ENCODE measurements around the gene STT3B.
A peak's percentile ranks its signal among the peaks of the same experiment; 100 is the strongest.
"Not testable (repeated sequence)": the region's sequence is repeated elsewhere in the genome, so short reads cannot be mapped to it uniquely, and the experiment has no call there.

The STT3B gene

GRCh38 chr3:31532587-31533168, at the start of gene STT3B:
Gene STT3B (plus strand): TSS chr3:31532925. CDS start chr3:31532999, 74 bp downstream.
- DNase-seq (ENCODE audit: low spot score) (peak; percentile 60), FAIRE-seq (no peak)

GRCh38 chr3:31483776-31484175, 48.9 kb upstream of the STT3B start:
- no peak for DNase-seq (ENCODE audit: low spot score)
- no peak for FAIRE-seq

- no peak for FAIRE-seq
- DNase-seq (ENCODE audit: low spot score), result no peak
Observed at GRCh38 chr3:31485196-31485595, 47.5 kb upstream of the STT3B start.

GRCh38 chr3:31486865-31487533, 45.7 kb upstream of the STT3B start:
- no peak for FAIRE-seq

GRCh38 chr3:31488475-31489017, 44.2 kb upstream of the STT3B start:
- no peak for DNase-seq (ENCODE audit: low spot score)
- no peak for FAIRE-seq

More at GRCh38 chr3:31486865-31487533, 45.7 kb upstream of the STT3B start:
- DNase-seq (ENCODE audit: low spot score), result no peak

GRCh38 chr3:31490502-31490901, 42.2 kb upstream of the STT3B start:
- no peak for DNase-seq (ENCODE audit: low spot score)
- no peak for FAIRE-seq

- FAIRE-seq, result no peak
- DNase-seq (ENCODE audit: low spot score), result no peak
Observed at GRCh38 chr3:31491660-31492059, 41.1 kb upstream of the STT3B start.

GRCh38 chr3:31493149-31493548, 39.6 kb upstream of the STT3B start:
- DNase-seq (ENCODE audit: low spot score) (no peak), FAIRE-seq (no peak)

- DNase-seq (ENCODE audit: low spot score) (no peak), FAIRE-seq (no peak)
Observed at GRCh38 chr3:31495971-31496665, 36.6 kb upstream of the STT3B start.

- FAIRE-seq (no peak), DNase-seq (ENCODE audit: low spot score) (no peak)
Observed at GRCh38 chr3:31498791-31499190, 33.9 kb upstream of the STT3B start.

GRCh38 chr3:31499281-31499680, 33.4 kb upstream of the STT3B start:
- FAIRE-seq (no peak), DNase-seq (ENCODE audit: low spot score) (no peak)

GRCh38 chr3:31502803-31503221, 29.9 kb upstream of the STT3B start:
- FAIRE-seq, result no peak
- no peak for DNase-seq (ENCODE audit: low spot score)

GRCh38 chr3:31503456-31503855, 29.3 kb upstream of the STT3B start:
- FAIRE-seq (no peak), DNase-seq (ENCODE audit: low spot score) (no peak)

GRCh38 chr3:31504230-31504629, 28.5 kb upstream of the STT3B start:
- DNase-seq (ENCODE audit: low spot score) (no peak), FAIRE-seq (no peak)

GRCh38 chr3:31505371-31506048, 27.2 kb upstream of the STT3B start:
- DNase-seq (ENCODE audit: low spot score) (no peak), FAIRE-seq (no peak)

- DNase-seq (ENCODE audit: low spot score); FAIRE-seq: not testable (repeated sequence)
Observed at GRCh38 chr3:31506515-31506914, 26.2 kb upstream of the STT3B start.

- FAIRE-seq (no peak), DNase-seq (ENCODE audit: low spot score) (no peak)
Observed at GRCh38 chr3:31508452-31509146, 24.1 kb upstream of the STT3B start.

GRCh38 chr3:31509147-31509728, 23.5 kb upstream of the STT3B start:
- FAIRE-seq (no peak), DNase-seq (ENCODE audit: low spot score) (no peak)

GRCh38 chr3:31514570-31514969, 18.2 kb upstream of the STT3B start:
- DNase-seq (ENCODE audit: low spot score), result no peak
- FAIRE-seq, result no peak

GRCh38 chr3:31515486-31516284, 17.0 kb upstream of the STT3B start:
- FAIRE-seq (no peak), DNase-seq (ENCODE audit: low spot score) (no peak)

All from RCC 7860 (cell line).